GM12801 (cell line): Measurements from ENCODE around the gene ANGPT4.

Source experiments
- TF ChIP-seq, protein P1 (sequence below): IDR thresholded peaks from one replicate; pipeline ENCODE4 v1.5.1; 2011; ENCODE audit warnings: control low read depth; ENCODE audit not compliant: insufficient read length; ENCODE audit errors: extremely low read depth

ANGPT4 gene

DNA sequence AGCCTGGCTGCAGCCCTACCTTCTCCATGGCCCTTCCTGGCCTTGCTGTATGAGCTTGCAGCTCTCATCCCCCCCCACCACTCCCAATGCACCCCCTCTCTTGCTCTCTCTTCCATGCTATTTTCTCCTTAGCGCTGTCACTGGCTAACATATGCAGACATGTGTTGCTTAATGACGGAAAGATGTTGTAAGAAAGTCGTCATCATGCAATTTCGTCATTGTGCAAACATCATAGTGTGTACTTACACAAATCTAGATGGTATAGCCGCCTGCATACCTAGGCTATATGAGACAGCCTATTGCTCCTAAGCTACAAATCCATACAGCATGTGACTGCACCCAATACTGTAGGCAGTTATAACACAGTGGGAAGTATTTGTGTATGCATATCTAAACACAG is 27.0 kb downstream of the ANGPT4 start:
- TF ChIP-seq, protein P1, sequence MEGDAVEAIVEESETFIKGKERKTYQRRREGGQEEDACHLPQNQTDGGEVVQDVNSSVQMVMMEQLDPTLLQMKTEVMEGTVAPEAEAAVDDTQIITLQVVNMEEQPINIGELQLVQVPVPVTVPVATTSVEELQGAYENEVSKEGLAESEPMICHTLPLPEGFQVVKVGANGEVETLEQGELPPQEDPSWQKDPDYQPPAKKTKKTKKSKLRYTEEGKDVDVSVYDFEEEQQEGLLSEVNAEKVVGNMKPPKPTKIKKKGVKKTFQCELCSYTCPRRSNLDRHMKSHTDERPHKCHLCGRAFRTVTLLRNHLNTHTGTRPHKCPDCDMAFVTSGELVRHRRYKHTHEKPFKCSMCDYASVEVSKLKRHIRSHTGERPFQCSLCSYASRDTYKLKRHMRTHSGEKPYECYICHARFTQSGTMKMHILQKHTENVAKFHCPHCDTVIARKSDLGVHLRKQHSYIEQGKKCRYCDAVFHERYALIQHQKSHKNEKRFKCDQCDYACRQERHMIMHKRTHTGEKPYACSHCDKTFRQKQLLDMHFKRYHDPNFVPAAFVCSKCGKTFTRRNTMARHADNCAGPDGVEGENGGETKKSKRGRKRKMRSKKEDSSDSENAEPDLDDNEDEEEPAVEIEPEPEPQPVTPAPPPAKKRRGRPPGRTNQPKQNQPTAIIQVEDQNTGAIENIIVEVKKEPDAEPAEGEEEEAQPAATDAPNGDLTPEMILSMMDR: no peak

DNA sequence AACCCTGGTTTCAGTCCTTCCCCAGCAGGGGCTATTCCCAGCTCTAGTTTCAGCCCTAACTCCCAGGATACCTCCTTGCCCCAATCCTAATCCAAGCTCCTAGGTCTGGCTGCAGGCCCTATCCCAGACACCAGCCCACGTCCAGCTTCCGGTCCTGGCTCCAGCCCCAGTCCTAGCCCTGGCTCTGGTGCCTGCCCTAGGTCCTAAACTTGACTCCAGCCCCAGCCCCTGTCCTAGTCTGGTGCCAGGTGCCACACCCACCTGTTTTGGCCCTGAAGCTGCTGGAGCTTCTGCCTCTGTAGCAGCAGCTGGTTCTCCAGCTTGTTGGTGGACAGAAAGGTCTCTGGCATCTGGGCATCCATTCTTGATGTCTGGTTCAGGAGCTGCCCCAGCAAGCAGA is 28.1 kb downstream of the ANGPT4 start:
- TF ChIP-seq, protein P1: no peak

DNA sequence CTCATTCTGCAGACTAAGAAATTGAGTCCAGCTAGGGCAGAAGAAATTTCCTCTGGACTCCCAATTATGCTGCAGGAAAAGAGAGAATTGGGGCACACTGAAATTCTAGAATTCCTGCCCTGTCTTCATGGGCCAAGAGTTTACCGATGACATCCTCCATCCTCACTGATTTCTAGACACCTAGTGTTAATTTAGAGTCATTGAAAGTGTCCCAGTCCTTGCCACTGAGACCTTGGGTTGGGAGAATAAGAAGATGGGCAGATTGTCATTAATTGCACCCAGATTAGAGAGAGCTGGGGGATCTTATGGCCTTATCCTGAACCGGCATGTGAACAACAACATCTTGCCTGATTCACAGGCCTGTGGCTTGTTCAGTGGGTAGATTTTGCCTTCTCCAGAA is 29.0 kb downstream of the ANGPT4 start:
- TF ChIP-seq, protein P1: no peak

DNA sequence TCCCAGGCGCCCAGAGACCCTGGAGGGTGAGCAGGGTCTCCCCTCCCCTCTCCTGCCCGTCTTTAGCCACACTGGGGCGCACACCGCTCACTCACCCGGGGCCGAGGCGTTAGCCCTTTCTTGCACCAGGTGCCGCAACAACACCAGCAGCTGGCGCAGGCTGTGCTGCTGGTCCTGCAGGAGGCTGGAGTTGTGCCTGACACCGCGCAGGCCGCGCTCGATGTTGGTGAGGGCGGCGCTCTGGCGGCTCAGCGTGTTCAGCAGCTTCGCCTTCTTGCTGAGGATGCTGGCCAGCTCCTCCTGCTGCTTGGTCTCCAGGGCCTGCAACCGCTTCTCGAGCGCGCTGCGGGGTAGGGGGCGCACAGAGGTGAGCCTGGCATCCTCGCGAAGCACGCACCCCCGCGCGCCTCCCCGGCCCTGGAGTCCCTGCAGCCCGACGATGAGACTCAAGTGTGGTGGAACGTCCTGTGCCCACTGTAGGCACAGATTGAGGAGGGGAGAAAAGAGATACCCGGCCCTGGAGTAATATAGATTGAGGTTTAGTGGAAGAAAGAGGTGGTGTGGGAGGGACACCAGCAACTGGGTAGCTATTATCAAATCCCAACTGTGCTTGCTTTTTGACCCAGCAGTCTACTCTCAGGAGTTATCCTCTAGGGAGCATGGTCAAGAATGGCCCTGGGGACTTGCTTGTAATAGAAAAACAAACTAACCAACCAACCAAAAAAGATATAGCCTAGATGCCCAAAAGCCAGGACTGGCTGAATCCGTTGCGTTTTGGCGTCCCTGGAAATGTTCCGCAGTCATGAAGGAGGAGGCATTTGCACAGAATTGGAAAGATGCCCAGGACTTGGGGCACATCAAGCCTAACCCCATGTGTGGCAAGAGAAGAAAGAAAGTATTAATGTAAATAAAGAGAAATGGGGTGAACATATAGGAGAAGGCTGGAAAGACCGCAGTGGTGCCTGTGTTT is 30.9 kb downstream of the ANGPT4 start:
- TF ChIP-seq, protein P1: no peak

DNA sequence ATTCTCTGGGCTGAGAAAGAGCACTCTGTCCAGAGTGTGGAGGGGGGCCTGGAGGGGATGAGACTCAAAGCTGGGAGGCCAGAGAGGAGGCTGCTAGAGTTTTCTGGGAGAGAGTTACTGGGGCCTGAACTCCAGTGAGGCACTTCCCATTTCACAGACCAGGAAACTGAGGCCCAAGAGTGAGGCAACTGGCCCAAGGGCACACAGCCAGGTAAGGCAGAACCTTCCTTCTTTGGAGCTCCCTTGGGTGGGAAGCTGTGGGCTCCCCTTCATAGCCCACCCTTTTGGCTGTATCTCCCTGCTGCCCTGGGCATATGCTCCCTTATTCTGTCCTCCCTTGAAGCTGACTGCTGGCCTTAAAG is 34.4 kb downstream of the ANGPT4 start:
- TF ChIP-seq, protein P1: no peak

DNA sequence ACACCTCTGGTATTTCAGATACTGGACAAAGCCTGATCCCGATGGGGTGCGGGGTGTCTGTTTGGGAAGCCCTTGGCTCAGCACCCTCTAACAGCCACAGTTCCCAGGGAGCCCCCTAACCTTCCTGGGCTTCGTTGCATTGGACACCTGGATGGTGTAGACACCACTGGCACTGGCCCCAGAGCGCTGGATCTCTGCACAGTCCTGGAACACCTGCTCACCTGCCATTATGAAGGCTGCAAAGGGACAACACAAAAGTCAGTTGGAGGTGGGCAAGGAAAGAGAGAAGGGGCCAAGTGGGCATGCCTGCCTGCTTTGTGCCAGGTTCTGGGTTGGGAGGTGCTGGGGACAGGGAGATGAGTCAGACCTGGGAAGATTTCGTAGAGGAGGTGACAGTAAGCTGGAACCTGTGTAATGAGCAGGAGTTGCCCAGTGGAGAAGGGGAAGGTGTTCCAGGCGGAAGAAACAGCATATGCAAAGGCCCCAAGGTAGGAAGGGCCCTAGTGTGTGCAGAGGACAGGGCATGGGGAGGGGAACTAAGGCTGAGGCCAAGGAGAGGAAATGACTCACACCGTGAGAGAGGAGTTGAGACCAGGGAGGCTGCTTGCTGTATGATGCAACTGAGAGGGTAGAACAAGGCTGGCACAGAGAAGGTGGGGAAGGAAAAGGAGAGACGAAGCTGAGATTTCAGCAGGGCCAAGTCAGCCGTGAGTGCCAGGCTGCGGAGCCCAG is 34.9 kb downstream of the ANGPT4 start:
- TF ChIP-seq, protein P1: no peak

DNA sequence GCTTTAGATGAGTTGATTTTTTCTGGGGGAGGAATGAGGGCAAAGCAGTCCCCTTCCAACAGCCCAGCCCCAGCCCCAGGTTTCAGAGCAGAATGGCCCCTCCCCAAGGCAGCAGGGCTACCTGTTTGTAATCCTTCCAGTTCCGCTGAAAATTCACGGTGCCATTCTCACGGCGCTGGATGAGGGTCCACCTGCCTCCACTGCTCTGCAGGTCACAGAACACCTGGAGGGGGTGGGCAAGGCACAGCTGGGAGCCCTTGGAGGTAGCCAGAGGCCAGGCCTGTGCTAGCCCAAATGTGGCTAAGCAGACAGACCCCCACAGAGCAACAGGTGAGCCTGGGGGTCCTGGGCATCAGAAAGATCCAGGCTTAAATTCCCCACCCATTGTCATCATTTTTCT is 36.5 kb downstream of the ANGPT4 start:
- TF ChIP-seq, protein P1: no peak
